OCI-LY7 (cell line): ENCODE data around the gene OPTN. TPM values are rescaled to one million over a fixed set of nuclear protein-coding genes. Genes with fewer than 3 reads are reported as not detected.

ENCODE experiments used
- BruUV-seq: library from RNA; stranded (reverse); fragments of 400-500 nt; replicated peaks from 2 replicates; lab custom pipeline; 2021; lab: Mats Ljungman, UMichigan
- CTCF ChIA-PET: fragments of 300-600 bp; sonication (Branson Sonifier 250); formaldehyde crosslinking; loops from one replicate; lab custom pipeline; 2022; ENCODE audit warnings: antibody characterized with exemption; ENCODE audit not compliant: unreplicated experiment; lab: Charles Lee
- POLR2A ChIA-PET: fragments of 300-600 bp; sonication (Branson Sonifier 250); formaldehyde crosslinking; loops from one replicate; lab custom pipeline; 2022; ENCODE audit warnings: antibody characterized with exemption; lab: Charles Lee
- DNase-seq: peaks from one replicate; pipeline ENCODE4 v3.0.0-alpha.2; 2015; ENCODE audit warnings: low spot score
- H2AFZ ChIP-seq: fragments of 200-600 bp; sonication (generic), shearing (Covaris generic); 2 replicates; pipeline ENCODE4 v1.6.1; 2014; ENCODE audit warnings: mild to moderate bottlenecking, antibody characterized with exemption, low read length, moderate library complexity
- H3K27ac ChIP-seq: fragments of 200-600 bp; sonication (generic); 2 replicates; pipeline ENCODE4 v1.5.1; 2014; ENCODE audit warnings: mixed run types, low read depth, mild to moderate bottlenecking, moderate library complexity, low read length, inconsistent platforms; ENCODE audit not compliant: poor library complexity, severe bottlenecking
- H3K36me3 ChIP-seq: fragments of 200-600 bp; sonication (generic); 2 replicates; pipeline ENCODE4 v1.6.1; 2014; ENCODE audit warnings: mild to moderate bottlenecking, antibody characterized with exemption, low read length, moderate library complexity, mixed read lengths; ENCODE audit not compliant: insufficient read depth
- H3K4me1 ChIP-seq: fragments of 200-600 bp; sonication (generic); 2 replicates; pipeline ENCODE4 v1.5.1; 2014; ENCODE audit warnings: mild to moderate bottlenecking, low read length; ENCODE audit not compliant: insufficient read depth, poor library complexity, severe bottlenecking
- H3K4me2 ChIP-seq: fragments of 200-600 bp; sonication (generic); 2 replicates; pipeline ENCODE4 v1.6.1; 2014; ENCODE audit warnings: mild to moderate bottlenecking, low read length
- H3K4me3 ChIP-seq: fragments of 200-600 bp; sonication (generic); 2 replicates; pipeline ENCODE4 v1.5.1; 2014; ENCODE audit warnings: mild to moderate bottlenecking, low read depth, low read length; ENCODE audit not compliant: poor library complexity, severe bottlenecking
- H3K79me2 ChIP-seq: fragments of 200-600 bp; sonication (generic); 2 replicates; pipeline ENCODE4 v1.6.1; 2016; ENCODE audit warnings: low read depth, mild to moderate bottlenecking, low read length, moderate library complexity, mixed read lengths; ENCODE audit not compliant: insufficient read depth
- H3K9me2 ChIP-seq: fragments of 200-600 bp; sonication (generic); 2 replicates; pipeline ENCODE4 v1.6.1; 2016; ENCODE audit warnings: mild to moderate bottlenecking, low read length, mixed read lengths; ENCODE audit not compliant: insufficient read depth
- H3K9me3 ChIP-seq: fragments of 200-600 bp; sonication (generic); 2 replicates; pipeline ENCODE4 v1.6.1; 2014; ENCODE audit warnings: mild to moderate bottlenecking, mixed run types, low read length, mixed read lengths
- H4K20me1 ChIP-seq: fragments of 200-600 bp; sonication (generic); 2 replicates; pipeline ENCODE4 v1.6.1; 2014; ENCODE audit warnings: mild to moderate bottlenecking, antibody characterized with exemption, low read length, moderate library complexity, mixed read lengths; ENCODE audit not compliant: insufficient read depth
- CTCF ChIP-seq: fragments of 200-600 bp; sonication (generic); conservative IDR thresholded peaks from 2 replicates; pipeline ENCODE4 v1.5.1; 2014; ENCODE audit warnings: mild to moderate bottlenecking, antibody characterized with exemption, low read length, moderate library complexity, mixed read lengths
- EZH2phosphoT487 ChIP-seq: fragments of 200-600 bp; sonication (generic); IDR thresholded peaks from 2 replicates; pipeline ENCODE4 v1.6.1; 2018; ENCODE audit warnings: low read depth, borderline replicate concordance, mild to moderate bottlenecking, mixed run types, antibody characterized with exemption, low read length, moderate library complexity, mixed read lengths
- intact Hi-C: fragments of 100-400 bp; cut with micrococcal nuclease; formaldehyde crosslinking; loops from one replicate; pipeline ENCODE4 v1.10.0; 2022; ENCODE audit not compliant: unreplicated experiment
- total RNA-seq, 2 experiments: library from RNA; depleted of rRNA in 1 of 2; stranded (reverse); fragments of >200 nt in 1 of 2; shearing (Covaris generic) in 1 of 2; gene quantifications; 2 replicates each; pipeline ENCODE4 v1.2.3, GENCODE V29; 2014 to 2022

Gene OPTN
- total RNA-seq, 2 experiments from 2014 or later, result 0.60 to 3.6 TPM

GRCh38 chr10:13106387-13107045 lies 6.6 kb downstream of the OPTN start:
- no peaks in the 10 kb centered on the region for H3K9me3 ChIP-seq
- H3K79me2 ChIP-seq, result no peaks in the 10 kb centered on the region
- no peak overlapping the region for H2AFZ ChIP-seq
- no peak for TF ChIP-seq CTCF
- no peak for TF ChIP-seq EZH2phosphoT487
- intact Hi-C loops, result no loop called here
- BruUV-seq, result no TSS peak
- no peaks in the 10 kb centered on the region for H3K9me2 ChIP-seq
- no peak overlapping the region for H3K4me3 ChIP-seq
- POLR2A ChIA-PET, result no interaction called here
- H3K4me1 ChIP-seq, result no peaks in the 10 kb centered on the region
- no peaks in the 10 kb centered on the region for H4K20me1 ChIP-seq
- H3K27ac ChIP-seq, result no peak overlapping the region
- no peak for DNase-seq
- H3K4me2 ChIP-seq, result no peak overlapping the region
- no peaks in the 10 kb centered on the region for H3K36me3 ChIP-seq
- CTCF ChIA-PET, result no interaction called here

GRCh38 chr10:13110908-13111307 lies 10.9 kb downstream of the OPTN start:
- DNase-seq, result no peak
- H3K4me2 ChIP-seq, result no peak overlapping the region
- no peak overlapping the region for H3K4me3 ChIP-seq
- no peaks in the 10 kb centered on the region for H3K36me3 ChIP-seq
- no peak overlapping the region for H2AFZ ChIP-seq
- H3K9me3 ChIP-seq, result no peaks in the 10 kb centered on the region
- TF ChIP-seq EZH2phosphoT487, result no peak
- TF ChIP-seq CTCF, result no peak
- no TSS peak for BruUV-seq
- no peaks in the 10 kb centered on the region for H3K4me1 ChIP-seq
- POLR2A ChIA-PET, result interaction anchor here (0.7 kb wide), 2 partner anchors 246 to 335 kb away, joined by 4 to 7 read pairs; no protein-coding TSS in a partner anchor
- no peaks in the 10 kb centered on the region for H3K79me2 ChIP-seq
- no peaks in the 10 kb centered on the region for H4K20me1 ChIP-seq
- CTCF ChIA-PET, result no interaction called here
- H3K9me2 ChIP-seq, result no peaks in the 10 kb centered on the region
- intact Hi-C loops, result no loop called here
- no peak overlapping the region for H3K27ac ChIP-seq

GRCh38 chr10:13113544-13113943 lies 13.6 kb downstream of the OPTN start:
- Histone ChIP-seq H4K20me1 (no peaks in the 10 kb centered on the region), H2AFZ (no peak overlapping the region), H3K4me1 (peaks cover 10% of the 10 kb centered on the region), H3K79me2 (no peaks in the 10 kb centered on the region), H3K9me2 (no peaks in the 10 kb centered on the region), H3K4me3 (no peak overlapping the region), H3K4me2 (no peak overlapping the region), H3K27ac (no peak overlapping the region), H3K9me3 (no peaks in the 10 kb centered on the region), H3K36me3 (no peaks in the 10 kb centered on the region)
- intact Hi-C loops, result no loop called here
- TF ChIP-seq EZH2phosphoT487 (no peak), CTCF (no peak)
- no TSS peak for BruUV-seq
- CTCF ChIA-PET, result no interaction called here
- POLR2A ChIA-PET, result interaction anchor here (0.5 to 0.6 kb wide), 2 partner anchors 215 to 322 kb away, joined by 4 read pairs; no protein-coding TSS in a partner anchor
- DNase-seq, result no peak
